GM19035 (cell line): ENCODE measurements around the gene ZNF816.
A peak's percentile ranks its signal among the peaks of the same experiment; 100 is the strongest.
"Not testable (repeated sequence)": the region's sequence is repeated elsewhere in the genome, so short reads cannot be mapped to it uniquely, and the experiment has no call there.

Experiments used
- ATAC-seq: cut with Tn5 transposase; IDR thresholded peaks from one replicate; pipeline ENCODE4 v1.9.1; 2021; ENCODE audit not compliant: unreplicated experiment

Gene ZNF816

DNA sequence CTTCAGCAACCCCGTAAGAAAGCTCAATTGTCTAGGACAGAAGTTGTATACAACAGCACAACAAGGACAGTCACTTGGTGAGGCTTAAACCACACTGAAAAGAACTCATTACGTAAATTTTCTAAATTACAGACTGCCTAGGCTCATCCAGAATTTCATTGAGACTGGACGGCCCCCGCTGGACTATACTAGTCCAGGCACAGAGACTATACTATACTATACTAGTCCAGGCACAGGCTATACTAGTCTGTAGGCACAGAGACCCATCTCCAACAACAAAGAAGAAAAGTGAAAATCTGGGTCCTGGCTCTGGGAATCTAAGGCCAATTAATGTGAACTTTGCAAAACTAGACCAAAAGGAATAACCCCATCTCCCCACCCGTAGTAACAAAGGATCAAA lies 700 bp downstream of the ZNF816 start:
- peak; percentile 5 for ATAC-seq

DNA sequence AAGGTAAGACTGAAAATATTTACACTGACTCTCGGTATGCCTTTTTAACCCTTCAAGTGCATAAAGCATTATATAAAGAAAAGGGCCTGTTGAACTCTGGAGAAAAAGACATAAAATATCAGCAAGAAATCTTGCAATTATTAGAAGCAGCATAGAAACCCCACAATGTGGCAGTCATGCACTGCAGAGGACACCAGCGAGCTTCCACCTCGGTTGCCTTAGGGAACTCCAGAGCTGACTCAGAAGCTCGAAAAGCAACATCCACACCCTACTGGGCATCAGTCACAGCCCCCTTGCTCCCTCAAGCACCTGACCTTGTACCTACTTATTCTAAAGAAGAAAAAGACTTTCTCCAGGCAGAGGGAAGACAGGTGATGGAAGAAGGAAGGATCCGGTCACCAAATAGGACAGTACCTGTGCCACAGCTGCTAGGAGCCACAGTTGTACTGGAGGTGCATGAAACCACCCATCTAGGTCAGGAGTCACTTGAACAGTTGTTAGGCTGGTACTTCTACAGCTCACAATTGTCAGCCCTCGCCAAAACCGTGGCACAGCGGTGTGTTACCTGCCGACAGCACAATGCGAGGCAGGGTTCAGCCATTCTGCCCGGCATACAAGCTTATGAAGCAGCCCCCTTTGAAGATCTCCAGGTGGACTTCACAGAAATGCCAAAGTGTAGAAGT lies 2.9 kb downstream of the ZNF816 start:
- no peak for ATAC-seq

DNA sequence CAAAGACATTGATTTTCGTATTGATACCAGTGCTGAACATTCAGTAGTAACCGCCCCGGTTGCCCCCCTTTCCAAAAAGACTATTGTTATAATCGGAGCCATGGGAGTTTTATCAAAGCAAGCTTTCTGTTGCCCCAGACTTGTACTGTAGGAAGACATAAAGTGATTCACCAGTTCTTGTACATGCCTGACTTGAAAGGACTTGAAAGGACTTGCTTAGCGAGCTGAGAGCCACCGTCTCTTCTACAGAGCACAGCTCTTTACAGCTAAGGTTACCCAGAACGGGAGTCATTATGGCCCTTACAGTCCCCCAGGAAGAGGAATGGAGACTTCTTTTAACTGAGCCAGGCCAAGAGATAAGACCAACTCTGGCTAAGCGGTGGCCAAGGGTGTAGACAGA lies 5.1 kb downstream of the ZNF816 start:
- no peak for ATAC-seq

DNA sequence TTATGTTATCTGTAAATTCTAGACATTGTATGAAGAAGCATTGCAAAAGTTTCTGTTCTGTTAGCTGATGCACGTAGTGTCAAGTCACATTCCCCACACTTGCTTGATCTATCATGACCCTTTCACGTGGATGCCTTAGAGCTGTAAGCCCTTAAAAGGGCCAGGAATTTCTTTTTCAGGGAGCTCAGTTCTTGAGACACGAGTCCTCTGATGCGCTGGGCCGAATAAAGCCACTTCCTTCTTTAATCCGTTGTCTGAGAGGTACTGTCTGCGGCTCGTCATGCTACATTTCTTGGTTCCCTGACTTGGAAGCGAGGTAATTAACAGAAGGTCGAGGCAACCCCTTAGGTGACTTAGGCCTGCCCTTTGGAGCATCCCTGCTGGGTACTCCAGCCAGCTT lies 5.8 kb downstream of the ZNF816 start:
- no peak for ATAC-seq

DNA sequence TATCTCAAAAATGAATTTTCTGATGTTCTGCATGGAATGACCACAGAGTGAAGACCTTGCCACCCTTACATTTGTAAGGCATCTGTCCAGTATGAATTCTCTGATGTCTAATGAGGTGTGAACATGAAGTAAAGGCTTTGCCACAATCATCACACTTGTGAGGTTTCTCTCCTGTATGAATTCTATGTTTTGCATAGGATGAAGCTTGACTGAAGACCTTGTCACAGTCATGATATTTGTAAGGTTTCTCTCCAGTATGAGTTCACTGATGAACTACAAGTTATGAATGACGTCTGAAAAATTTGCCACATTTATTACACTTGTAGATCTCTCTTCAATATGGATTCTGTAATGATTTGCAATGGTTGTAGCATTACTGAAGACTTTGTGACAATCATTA lies 13.3 kb downstream of the ZNF816 start:
- no peak for ATAC-seq

DNA sequence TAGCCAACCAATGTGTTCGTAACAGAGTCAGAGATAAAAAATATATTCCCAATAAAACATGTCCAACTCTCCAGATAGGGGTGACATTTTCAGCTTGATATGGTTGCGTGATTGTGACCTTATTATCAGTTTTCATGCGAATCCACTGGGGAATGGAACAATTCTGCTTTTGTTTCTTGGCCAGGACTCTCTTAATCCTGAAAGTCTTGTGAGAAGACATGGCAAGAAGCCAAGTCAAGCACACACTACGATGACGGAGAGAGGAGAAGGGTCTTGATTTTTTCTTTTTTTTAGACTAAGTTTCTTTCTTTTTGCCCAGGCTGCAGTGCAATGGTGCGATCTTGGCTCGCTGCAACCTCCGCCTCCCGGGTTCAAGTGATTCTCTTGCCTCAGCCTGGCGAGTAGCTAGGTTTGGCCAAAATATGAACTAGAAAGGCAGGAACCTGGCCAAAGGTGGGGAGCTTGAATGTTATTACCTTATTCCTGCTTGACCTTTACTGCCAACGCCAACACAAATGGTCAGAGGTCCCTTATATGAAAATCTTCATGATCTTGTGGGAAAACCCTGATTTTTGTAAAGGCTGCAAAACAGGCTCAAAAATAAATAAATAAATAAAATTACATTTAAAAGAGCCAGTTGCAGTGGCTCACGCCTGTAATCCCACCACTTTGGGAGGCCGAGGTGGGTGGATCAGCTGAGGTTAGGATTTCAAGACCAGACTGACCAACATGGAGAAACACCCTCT lies 14.5 kb downstream of the ZNF816 start:
- no peak for ATAC-seq

DNA sequence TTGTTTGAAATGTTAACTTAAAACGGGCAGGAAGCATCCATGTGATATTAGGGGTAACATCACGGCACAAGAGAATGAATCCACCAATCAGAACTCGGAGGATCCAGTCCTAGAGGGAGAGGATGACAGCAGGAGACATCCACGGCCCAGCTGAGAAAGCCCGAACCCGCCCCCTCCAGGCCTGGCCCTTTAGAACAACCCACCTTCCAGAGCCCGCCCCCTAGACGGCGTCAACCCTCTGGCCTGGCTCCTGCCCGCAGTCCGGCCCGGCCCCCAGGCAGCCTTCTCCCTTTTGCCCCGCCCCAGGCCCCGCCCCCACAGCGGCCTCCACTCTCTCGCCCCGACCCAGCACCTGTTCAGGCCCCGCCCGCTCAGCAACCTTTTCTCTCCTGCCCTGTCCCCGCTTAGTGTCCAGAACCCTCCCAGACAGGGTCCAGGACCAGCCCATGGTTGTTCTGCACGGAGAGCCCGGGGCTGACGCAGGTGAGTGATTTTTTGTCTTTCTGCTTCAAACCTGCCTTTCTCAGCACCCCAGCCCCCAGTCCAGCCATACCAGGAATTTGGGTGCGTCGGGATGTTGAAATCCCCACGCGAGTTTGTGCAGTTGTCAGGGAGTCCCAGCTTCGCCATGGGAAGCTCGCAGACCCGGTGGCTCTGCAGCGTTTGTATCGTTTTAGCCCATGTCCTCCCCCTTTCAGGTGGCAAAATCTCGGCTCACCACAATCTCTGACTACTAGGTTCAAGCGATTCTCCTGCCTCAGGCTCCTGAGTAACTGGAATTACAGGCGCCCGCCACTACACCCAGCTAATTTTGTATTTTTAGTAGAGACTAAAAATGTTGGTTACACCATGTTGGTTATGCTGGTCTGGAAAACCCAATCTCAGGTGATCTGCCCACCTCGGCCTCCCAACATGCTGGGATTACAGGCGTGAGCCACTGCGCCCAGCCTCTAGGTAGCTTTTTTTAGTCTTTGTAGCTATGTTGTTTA lies 16.1 kb downstream of the ZNF816 start:
- ATAC-seq = no peak

DNA sequence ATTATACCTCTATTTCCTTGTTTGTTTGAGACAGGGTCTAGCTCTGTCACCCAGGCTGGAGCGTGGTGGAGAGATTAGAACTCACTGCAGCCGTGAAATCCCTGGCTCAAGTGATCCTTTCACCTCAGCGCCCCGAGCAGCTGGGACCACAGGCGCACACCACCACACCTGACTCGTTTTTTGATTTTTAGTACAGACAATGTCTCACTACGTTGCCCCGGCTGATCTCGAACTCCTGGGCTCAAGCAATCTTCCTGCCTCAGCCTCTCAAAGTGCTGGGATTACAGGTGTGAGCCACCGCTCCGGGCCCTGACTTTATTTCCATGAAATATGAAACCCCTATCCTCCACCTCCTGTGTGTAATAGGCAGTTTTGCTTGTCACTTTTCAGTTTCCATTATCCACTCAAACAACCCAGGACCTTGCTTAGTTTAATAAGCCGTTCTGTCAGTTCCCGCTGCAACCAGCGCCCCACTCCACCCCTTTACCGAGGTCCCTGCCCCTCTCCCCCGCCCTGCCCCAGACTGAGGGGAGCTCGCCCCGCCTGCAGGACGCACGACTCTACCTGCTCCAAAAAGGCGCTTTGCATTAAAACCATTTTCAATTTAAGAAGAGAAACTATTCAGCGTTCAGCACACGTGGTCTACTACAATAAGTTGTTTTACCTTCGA lies 16.9 kb downstream of the ZNF816 start:
- ATAC-seq = no peak

DNA sequence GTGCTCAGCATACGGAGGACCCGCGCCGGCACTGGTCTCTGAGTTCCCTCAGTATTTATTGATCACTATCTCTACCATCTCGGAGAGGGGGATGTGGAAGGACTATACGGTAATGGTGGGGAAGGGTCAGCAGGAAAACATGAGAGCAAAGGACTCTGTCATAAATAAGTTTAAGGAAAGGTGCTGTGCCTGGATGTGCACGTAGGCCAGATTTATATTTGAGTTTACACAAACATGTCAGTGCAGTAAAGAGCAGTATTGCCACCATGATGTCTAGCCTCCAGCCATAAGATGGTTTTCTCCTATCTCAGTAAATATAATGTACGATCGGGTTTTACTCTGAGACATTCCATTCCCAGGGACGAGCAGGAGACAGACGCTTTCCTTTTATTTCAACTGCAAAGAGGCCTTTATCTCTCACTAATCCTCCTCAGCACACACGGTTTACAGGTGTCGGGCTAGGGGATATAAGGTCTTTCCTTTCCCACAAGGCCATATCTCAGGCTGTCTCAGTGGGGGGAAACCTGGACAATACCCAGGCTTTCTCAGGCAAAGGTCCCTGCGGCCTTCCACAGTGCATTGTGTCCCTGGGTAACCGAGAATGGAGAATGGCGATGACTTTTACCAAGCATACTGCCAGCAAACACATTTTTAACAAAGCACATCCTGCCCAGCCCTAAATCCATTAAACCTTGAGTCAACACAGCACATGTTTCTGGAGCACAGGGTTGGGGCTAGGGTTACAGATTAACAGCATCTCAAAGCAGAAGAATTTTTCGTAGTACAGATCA lies 17.8 kb downstream of the ZNF816 start:
- ATAC-seq = not testable (repeated sequence)

DNA sequence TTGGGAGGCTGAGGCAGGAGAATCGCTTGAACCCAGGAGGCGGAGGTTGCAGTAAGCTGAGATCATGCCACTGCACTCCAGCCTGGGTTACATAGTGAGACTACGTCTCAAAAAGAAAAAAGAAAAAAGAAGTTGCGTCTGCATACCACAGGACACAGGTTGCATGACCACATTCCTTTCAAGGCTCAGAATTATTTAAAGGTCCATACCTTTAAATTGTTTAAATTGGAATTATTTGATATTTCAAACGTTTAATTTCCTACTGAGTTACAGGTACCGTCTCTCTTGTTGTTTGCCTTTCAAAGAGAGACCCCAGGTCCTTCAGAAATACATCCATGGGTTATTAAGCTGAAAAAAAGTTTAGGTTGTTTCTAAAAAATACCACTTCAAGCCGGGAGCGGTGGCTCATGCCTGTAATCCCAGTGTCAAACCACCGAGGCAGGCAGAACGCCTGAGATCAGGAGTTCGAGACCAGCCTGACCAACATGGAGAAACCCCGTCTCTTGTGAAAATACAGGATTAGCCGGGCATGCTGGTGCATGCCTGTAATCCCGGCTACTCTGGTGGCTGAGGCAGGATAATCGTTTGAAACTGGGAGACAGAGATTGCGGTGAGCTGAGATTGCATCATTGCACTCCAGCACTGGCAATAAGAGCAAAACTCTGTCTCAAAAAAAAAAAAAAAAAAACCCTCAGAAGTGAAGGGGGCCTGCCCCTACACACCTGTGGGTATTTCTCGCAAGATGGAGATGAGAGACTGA lies 18.6 kb downstream of the ZNF816 start:
- no peak for ATAC-seq

DNA sequence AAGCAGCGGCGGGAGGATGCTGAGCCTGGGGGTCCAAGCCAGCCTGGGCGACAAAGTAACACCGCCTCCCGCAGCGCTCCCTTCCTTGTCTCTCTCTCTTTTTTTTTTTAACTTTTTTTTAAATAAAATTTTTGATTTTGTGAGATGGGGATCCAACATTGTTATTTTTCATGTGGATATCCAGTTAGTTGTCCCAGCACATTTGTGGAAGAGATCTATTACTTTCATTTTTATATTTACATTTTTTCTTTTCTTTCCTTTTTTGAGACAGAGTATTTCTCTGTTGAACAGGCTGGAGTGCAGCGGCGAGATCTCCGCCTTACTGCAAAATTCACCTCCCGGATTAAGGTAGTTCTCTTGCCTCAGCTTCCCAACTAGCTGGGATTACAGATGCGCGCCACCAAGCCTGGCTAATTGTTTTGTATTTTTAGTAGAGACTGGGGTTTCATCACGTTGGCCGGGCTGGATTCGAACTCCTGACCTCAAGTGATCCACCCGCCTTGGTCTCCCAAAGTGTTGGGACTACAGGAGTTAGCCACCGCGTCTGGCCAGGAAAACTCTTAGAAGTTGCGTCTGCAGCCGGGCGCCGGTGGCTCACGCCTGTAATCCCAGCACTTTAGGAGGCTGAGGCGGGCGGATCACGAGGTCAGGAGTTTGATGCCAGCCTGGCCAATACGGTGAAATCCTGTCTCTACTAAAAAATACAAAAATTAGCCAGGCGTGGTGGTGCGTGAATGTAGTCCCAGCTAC lies 19.4 kb downstream of the ZNF816 start:
- ATAC-seq = no peak

DNA sequence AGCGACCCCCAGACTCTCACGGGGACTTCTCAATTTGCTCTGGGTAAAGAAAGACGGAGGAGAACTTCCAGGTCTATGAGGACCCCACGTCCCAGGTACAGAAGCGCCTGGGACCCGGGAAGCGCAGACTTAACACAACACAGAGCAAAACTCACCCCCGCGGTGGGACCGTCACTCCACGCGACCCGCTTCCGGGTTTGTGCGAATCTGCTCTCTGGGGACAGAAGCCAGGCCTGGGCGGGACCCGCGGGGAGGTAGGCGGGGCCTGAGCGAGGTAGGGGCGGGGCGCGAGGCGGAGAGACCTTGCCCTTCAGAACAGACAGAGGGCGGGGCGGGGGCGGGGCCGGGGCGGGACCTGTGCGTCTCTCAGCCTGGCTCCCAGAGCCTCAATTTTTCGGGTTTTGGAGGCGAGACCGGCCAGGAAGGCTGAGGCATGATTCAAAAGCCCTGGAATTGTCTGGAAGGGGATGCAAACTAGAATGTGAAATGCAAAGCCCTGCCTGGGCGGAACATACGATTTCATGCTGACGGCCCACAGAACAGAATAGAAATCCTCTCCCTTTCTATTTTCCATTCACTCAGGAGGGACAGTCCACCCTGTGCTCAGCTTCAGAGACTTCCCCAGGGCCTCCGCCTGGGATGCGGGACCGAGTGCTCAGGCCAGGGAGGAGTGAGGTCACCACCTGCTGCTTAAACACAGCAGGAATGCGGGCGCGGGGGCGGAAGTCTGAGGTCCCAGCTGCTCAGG lies 20.1 kb downstream of the ZNF816 start:
- ATAC-seq = peak; percentile 97

DNA sequence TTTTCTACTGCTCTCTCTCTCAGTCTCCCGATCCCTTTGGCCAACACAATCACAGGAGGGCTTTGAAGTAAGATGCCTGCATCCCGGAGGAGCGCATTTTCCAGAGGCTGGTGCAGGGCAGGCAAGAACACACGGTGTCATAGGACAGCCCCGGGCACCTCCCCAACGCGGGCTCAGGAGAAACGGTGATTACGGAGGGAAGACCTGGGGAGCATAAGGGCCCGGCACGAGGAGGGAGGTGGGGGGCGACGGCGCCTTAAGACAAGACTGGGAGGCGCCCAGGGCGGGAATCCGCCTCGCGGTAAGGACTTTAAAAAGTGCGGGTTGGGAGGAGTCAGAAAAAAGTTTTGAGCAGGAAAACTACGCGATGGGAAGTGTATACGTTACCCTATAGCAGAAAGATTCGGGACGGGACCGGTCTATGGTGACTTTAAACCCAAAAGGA lies 20.7 kb downstream of the ZNF816 start:
- ATAC-seq = peak; percentile 19

DNA sequence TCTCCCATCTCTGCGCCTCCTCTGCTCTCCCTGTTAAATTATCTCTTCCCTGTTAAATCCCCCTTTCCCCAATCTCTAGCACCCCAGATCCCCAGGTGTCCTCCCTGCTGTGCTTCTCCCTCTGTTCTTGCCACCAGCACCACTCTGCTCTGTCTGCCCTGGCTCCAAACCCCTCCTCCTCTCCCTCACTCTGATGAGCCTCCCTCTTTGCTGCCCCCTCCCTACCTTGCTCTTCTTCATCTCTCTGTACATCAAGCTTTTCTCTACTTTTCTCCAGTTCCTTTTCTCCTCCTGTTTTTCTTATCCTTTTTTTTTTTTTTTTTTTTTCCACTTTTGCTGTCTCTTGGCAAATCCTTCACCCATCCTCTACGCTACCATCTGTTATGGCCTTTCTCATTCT lies 21.2 kb downstream of the ZNF816 start:
- ATAC-seq = not testable (repeated sequence)

DNA sequence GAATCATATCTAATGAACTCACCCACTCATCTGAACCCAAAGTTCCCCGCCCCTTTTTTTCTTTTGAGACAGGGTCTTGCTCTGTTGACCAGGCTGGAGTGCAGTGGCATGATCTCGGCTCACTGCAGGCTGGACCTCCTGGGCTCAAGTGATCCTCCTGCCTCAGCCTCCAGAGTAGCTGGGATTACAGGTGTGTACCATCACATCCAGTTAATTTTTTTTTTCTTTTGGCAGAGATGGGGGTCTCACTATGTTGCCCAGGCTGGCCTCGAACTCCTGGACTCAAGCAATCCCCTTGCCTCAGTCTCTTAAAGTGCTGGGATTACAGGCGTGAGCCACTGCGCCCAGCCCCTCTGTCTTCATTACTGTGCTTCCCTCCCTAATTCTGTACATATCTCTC lies 21.8 kb downstream of the ZNF816 start:
- ATAC-seq = not testable (repeated sequence)

DNA sequence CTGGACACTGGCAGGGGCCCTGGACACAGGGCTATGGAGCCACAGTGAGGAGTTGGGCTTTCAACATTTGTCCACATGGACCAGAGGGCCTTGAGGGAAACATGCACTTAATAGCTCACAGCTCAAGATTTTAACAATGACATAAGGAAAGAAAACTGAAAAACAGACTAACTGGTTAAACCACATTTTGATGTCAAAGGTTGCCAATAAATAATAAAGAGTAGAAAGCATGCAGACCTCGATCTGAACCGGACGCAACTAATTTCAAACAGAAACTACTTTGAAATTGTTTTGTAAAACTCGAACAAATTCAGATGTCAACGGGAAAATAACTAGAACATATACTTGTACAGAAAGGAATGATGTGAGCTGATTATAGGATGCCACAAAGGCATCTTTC lies 23.9 kb downstream of the ZNF816 start:
- no peak for ATAC-seq

DNA sequence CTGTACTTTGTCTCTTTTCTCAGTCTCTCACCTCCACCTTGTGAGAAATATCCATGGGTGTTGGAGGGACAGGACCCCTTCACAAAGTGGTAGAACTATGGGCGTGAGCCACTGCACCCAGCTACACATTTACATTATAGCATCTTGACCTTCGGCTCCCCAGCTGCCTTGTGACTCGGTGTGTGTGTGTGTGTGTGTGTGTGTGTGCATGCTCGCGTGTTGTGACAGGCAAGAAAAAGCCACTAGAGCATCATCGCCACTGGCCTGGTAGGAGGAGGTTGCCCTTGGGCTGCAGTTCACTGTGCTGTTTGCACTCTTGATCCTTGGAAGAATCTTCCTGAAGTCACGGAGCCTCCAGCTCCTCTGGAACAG lies 25.7 kb downstream of the ZNF816 start:
- no peak for ATAC-seq
